Neural cell (in vitro differentiated cells): ENCODE results near the gene CNNM3. TPM values are rescaled to one million over a fixed set of nuclear protein-coding genes. Genes with fewer than 3 reads are reported as not detected.

ENCODE experiments used
- H2AFZ ChIP-seq: fragments of 200-600, 300-800 bp; sonication (generic), shearing (Covaris generic); 2 replicates; pipeline ENCODE4 v1.6.0; 2014; ENCODE audit warnings: low read depth, mild to moderate bottlenecking, antibody characterized with exemption, low read length, moderate library complexity
- H3F3A ChIP-seq: fragments of 200-600 bp; shearing (Covaris generic); 2 replicates; pipeline ENCODE4 v1.6.1; 2016; ENCODE audit warnings: mild to moderate bottlenecking, moderate library complexity, mixed read lengths, antibody characterized with exemption, low read length; ENCODE audit not compliant: insufficient read depth, poor library complexity, severe bottlenecking
- H3K27ac ChIP-seq: fragments of 200-600, 300-800 bp; sonication (generic), shearing (Covaris generic); 2 replicates; pipeline ENCODE4 v1.5.1; 2014; ENCODE audit warnings: mild to moderate bottlenecking, low read length, moderate library complexity
- H3K27me3 ChIP-seq: fragments of 300-800, 200-600 bp; sonication (generic), shearing (Covaris generic); 2 replicates; pipeline ENCODE4 v1.6.0; 2014; ENCODE audit warnings: mild to moderate bottlenecking, low read depth, low read length, moderate library complexity; ENCODE audit not compliant: insufficient read depth
- H3K36me3 ChIP-seq: fragments of 300-800, 200-600 bp; sonication (generic), shearing (Covaris generic); 2 replicates; pipeline ENCODE4 v1.5.1; 2014; ENCODE audit warnings: mild to moderate bottlenecking, antibody characterized with exemption, low read length, moderate library complexity; ENCODE audit not compliant: insufficient read depth
- H3K4me2 ChIP-seq: fragments of 300-800, 200-600 bp; sonication (generic), shearing (Covaris generic); 2 replicates; pipeline ENCODE4 v1.6.0; 2014; ENCODE audit warnings: mild to moderate bottlenecking, low read length
- H3K4me3 ChIP-seq: fragments of 300-800, 200-600 bp; sonication (generic), shearing (Covaris generic); 2 replicates; pipeline ENCODE4 v1.5.1; 2014; ENCODE audit warnings: mild to moderate bottlenecking, low read length, moderate library complexity
- H3K79me2 ChIP-seq: fragments of 200-600 bp; shearing (Covaris generic); replicated peaks from 2 replicates; pipeline ENCODE4 v1.6.0; 2014; ENCODE audit warnings: mild to moderate bottlenecking, low read length, moderate library complexity; ENCODE audit not compliant: insufficient read depth
- H3K9ac ChIP-seq: fragments of 300-800, 200-600 bp; sonication (generic), shearing (Covaris generic); 2 replicates; pipeline ENCODE4 v1.6.1; 2016; ENCODE audit warnings: mild to moderate bottlenecking, low read length, mixed read lengths
- H3K9me2 ChIP-seq: fragments of 200-600 bp; shearing (Covaris generic); 2 replicates; pipeline ENCODE4 v1.6.1; 2016; ENCODE audit warnings: mild to moderate bottlenecking, low read length, mixed read lengths; ENCODE audit not compliant: insufficient read depth
- H3K9me3 ChIP-seq: fragments of 200-600, 300-800 bp; sonication (generic), shearing (Covaris generic); 2 replicates; pipeline ENCODE4 v1.6.1; 2016; ENCODE audit warnings: mild to moderate bottlenecking, mixed run types, low read length, moderate library complexity, mixed read lengths
- H4K20me1 ChIP-seq: fragments of 200-600 bp; shearing (Covaris generic); 2 replicates; pipeline ENCODE4 v1.6.1; 2016; ENCODE audit warnings: mild to moderate bottlenecking, mixed run types; ENCODE audit not compliant: insufficient read depth
- CTCF ChIP-seq: fragments of 450-650 bp; IDR thresholded peaks from 2 replicates; pipeline ENCODE4 v1.5.1; 2014; ENCODE audit warnings: antibody characterized with exemption, mild to moderate bottlenecking, moderate library complexity; ENCODE audit not compliant: poor library complexity, severe bottlenecking
- EP300 ChIP-seq: fragments of 450-650 bp; conservative IDR thresholded peaks from 2 replicates; pipeline ENCODE4 v1.6.1; 2014; ENCODE audit warnings: antibody characterized with exemption, mild to moderate bottlenecking, moderate library complexity; ENCODE audit not compliant: poor library complexity, severe bottlenecking
- EZH2 ChIP-seq: fragments of 200-600, 300-800 bp; shearing (Covaris generic), sonication (generic); IDR thresholded peaks from 2 replicates; pipeline ENCODE4 v1.6.1; 2014; ENCODE audit warnings: antibody characterized with exemption, low read length, borderline replicate concordance, mild to moderate bottlenecking; ENCODE audit not compliant: insufficient read depth, poor library complexity, severe bottlenecking
- MXI1 ChIP-seq: fragments of 450-650 bp; conservative IDR thresholded peaks from 2 replicates; pipeline ENCODE4 v1.6.1; 2014; ENCODE audit warnings: antibody characterized with exemption, mild to moderate bottlenecking; ENCODE audit not compliant: poor library complexity, severe bottlenecking
- POLR2AphosphoS5 ChIP-seq: IDR thresholded peaks from 2 replicates; pipeline ENCODE4 v1.6.1; 2012
- RAD21 ChIP-seq: fragments of 450-650 bp; conservative IDR thresholded peaks from 2 replicates; pipeline ENCODE4 v1.6.1; 2014; ENCODE audit warnings: antibody characterized with exemption, mild to moderate bottlenecking, moderate library complexity
- REST ChIP-seq: IDR thresholded peaks from 2 replicates; pipeline ENCODE4 v1.6.1; 2012; ENCODE audit warnings: borderline replicate concordance
- SMC3 ChIP-seq: fragments of 450-650 bp; conservative IDR thresholded peaks from 2 replicates; pipeline ENCODE4 v1.6.1; 2014; ENCODE audit warnings: antibody characterized with exemption, mild to moderate bottlenecking, moderate library complexity; ENCODE audit not compliant: poor library complexity
- TAF1 ChIP-seq: IDR thresholded peaks from 2 replicates; pipeline ENCODE4 v1.6.1; 2012; ENCODE audit warnings: low read depth
- polyA plus RNA-seq: library from polyadenylated mRNA; depleted of rRNA; stranded (reverse); fragments of >200 nt; gene quantifications from 2 replicates; pipeline ENCODE4 v1.2.3, GENCODE V29; 2014

Gene CNNM3
- polyA plus RNA-seq, 1 donor from 2014 or later, result 9.6 TPM

- no peaks in the 10 kb centered on the region for H3K27me3 ChIP-seq
- TF ChIP-seq TAF1 (no peak), EP300 (no peak), CTCF (no peak), EZH2 (no peak), REST (no peak), RAD21 (no peak), SMC3 (no peak), POLR2AphosphoS5 (no peak), MXI1 (no peak)
- peaks cover 22% of the 10 kb centered on the region for H3K79me2 ChIP-seq
- H3K4me3 ChIP-seq, result no peak overlapping the region
- no peak overlapping the region for H2AFZ ChIP-seq
- H3K9me2 ChIP-seq, result no peaks in the 10 kb centered on the region
- no peaks in the 10 kb centered on the region for H4K20me1 ChIP-seq
- H3K9me3 ChIP-seq, result no peaks in the 10 kb centered on the region
- no peak overlapping the region for H3K27ac ChIP-seq
- no peak overlapping the region for H3K4me2 ChIP-seq
- no peaks in the 10 kb centered on the region for H3F3A ChIP-seq
- H3K9ac ChIP-seq, result no peak overlapping the region
- peaks cover 7% of the 10 kb centered on the region for H3K36me3 ChIP-seq
Observed at GRCh38 chr2:96823198-96823597, 7.1 kb downstream of the CNNM3 start.

GRCh38 chr2:96824079-96824870, 8.2 kb downstream of the CNNM3 start:
- Histone ChIP-seq H3K9ac (no peak overlapping the region), H3K4me3 (no peak overlapping the region), H4K20me1 (no peaks in the 10 kb centered on the region), H3K27ac (no peak overlapping the region), H3K9me2 (no peaks in the 10 kb centered on the region), H3K9me3 (no peaks in the 10 kb centered on the region), H3K79me2 (peaks cover 13% of the 10 kb centered on the region), H3K4me2 (no peak overlapping the region), H3K27me3 (no peaks in the 10 kb centered on the region), H3K36me3 (peaks cover 7% of the 10 kb centered on the region), H2AFZ (no peak overlapping the region), H3F3A (no peaks in the 10 kb centered on the region)
- TF ChIP-seq POLR2AphosphoS5 (no peak), CTCF (no peak), TAF1 (no peak), RAD21 (no peak), REST (no peak), SMC3 (no peak), EZH2 (no peak), EP300 (no peak), MXI1 (no peak)
